Sigmoid colon (tissue), 7 donors: ENCODE measurements around the gene CD28. TPM values are rescaled to one million over a fixed set of nuclear protein-coding genes. Genes with fewer than 3 reads are reported as not detected.
"Not testable (repeated sequence)": the region's sequence is repeated elsewhere in the genome, so short reads cannot be mapped to it uniquely, and the experiment has no call there.

ENCODE experiments used
- DNase-seq: peaks from one replicate; pipeline ENCODE4 v3.0.0-alpha.2; 2019
- H3K27ac ChIP-seq, 4 donors: fragments of 200-600 bp; sonication (generic); one replicate each; pipeline ENCODE4 v1.5.1; 2016 to 2019; ENCODE audit warnings: mild to moderate bottlenecking in 1 of 4
- H3K27me3 ChIP-seq, 3 donors: fragments of 200-600 bp; sonication (generic); one replicate each; pipeline ENCODE4 v1.5.1; 2019; ENCODE audit warnings: mild to moderate bottlenecking in 1 of 3
- H3K36me3 ChIP-seq, 4 donors: fragments of 200-600 bp; sonication (generic); one replicate each; pipeline ENCODE4 v1.5.1; 2016 to 2019
- H3K4me1 ChIP-seq, 4 donors: fragments of 200-600 bp; sonication (generic); one replicate each; pipeline ENCODE4 v1.5.1; 2017 to 2019
- H3K4me3 ChIP-seq, 4 donors: fragments of 200-600 bp; sonication (generic); one replicate each; pipeline ENCODE4 v1.5.1; 2017 to 2019; ENCODE audit warnings: mild to moderate bottlenecking in 2 of 4, moderate library complexity in 1 of 4
- H3K9me3 ChIP-seq, 4 donors: fragments of 200-600 bp in 3 of 4; sonication (generic) in 3 of 4; one replicate each; pipeline versions ENCODE4 v1.5.1 to v1.6.1; 2013 to 2019
- EP300 ChIP-seq, 4 donors: sonication (generic); formaldehyde crosslinking; IDR thresholded peaks; one replicate each; pipeline ENCODE4 v1.6.1; 2017; ENCODE audit warnings: antibody characterized with exemption in 4 of 4
- POLR2A ChIP-seq, 2 donors: fragments of 450-650 bp; IDR thresholded peaks; one replicate each; pipeline ENCODE4 v1.6.1; 2016; ENCODE audit warnings: antibody characterized with exemption in 2 of 2, mild to moderate bottlenecking in 2 of 2, moderate library complexity in 2 of 2
- POLR2AphosphoS5 ChIP-seq, 4 donors: sonication (generic); formaldehyde crosslinking; IDR thresholded peaks; one replicate each; pipeline ENCODE4 v1.6.1; 2017; ENCODE audit warnings: antibody characterized with exemption in 4 of 4
- WGBS, 2 donors: extraction: QIAGEN DNeasy Blood & Tissue Kit; methylation state at CpG; one replicate each; pipeline ENCODE4 v1.1.7; 2013; 5-methylcytosine and 5-hydroxymethylcytosine counted together
- intact Hi-C: fragments of 100-400 bp; cut with DNase I; formaldehyde crosslinking; loops from one replicate; pipeline ENCODE4 v1.15.1; 2023
- polyA plus RNA-seq, 3 donors: library from polyadenylated mRNA; stranded (reverse); fragments of 200-250 nt; gene quantifications; one replicate each; pipeline ENCODE4 v1.2.3, GENCODE V29; 2013
- total RNA-seq, 4 donors: library from RNA; depleted of rRNA; stranded (reverse); fragments of >200 nt; gene quantifications; one replicate each; pipeline ENCODE4 v1.1.0, GENCODE V29; 2016
- TF ChIP-seq, protein P1 (sequence below), 4 experiments: fragments of 450-650 bp in 3 of 4; fragments of 200-600 bp in 1 of 4; IDR thresholded peaks; one replicate each; pipeline ENCODE4 v1.5.1; 2016 to 2019; ENCODE audit warnings: antibody characterized with exemption in 4 of 4, mild to moderate bottlenecking in 3 of 4, moderate library complexity in 2 of 4
- donor health status: healthy with polysubstance abuse.
- donor health status: Bipolar disorder and iron deficiency.
- donor health status: healthy.

The CD28 gene
- total and polyA plus RNA-seq, 7 donors = under 0.01 to 6.2 (median 1.1) TPM

DNA sequence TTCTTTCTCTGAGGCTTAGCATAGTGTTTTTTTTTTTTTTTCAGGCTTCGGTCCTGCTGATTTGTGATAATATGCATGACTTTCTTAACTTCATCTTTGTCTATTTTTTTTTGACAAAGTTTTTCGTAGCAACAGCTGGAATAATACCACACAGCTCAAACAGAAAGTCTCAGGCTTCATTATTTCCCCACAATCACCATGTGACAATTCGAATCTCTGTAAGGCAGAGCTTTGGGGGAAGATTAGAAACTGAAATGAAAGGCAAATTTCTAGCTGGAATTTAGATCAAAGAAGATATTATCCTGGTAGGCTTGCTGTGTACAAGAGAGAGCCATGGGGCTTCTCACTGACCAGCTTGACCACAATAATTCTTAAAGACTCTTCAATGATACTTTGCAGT, 12.2 kb upstream of the CD28 start:
- H3K4me3 ChIP-seq = no peak overlapping the region
- no peak overlapping the region for H3K27ac ChIP-seq
- 65 to 81% methylated on average over 3 of the region's 3 CpGs for WGBS, 2 donors
- intact Hi-C loops = no loop called here
- DNase-seq = no peak
- H3K36me3 ChIP-seq = no peaks in the 10 kb centered on the region
- TF ChIP-seq, protein P1, sequence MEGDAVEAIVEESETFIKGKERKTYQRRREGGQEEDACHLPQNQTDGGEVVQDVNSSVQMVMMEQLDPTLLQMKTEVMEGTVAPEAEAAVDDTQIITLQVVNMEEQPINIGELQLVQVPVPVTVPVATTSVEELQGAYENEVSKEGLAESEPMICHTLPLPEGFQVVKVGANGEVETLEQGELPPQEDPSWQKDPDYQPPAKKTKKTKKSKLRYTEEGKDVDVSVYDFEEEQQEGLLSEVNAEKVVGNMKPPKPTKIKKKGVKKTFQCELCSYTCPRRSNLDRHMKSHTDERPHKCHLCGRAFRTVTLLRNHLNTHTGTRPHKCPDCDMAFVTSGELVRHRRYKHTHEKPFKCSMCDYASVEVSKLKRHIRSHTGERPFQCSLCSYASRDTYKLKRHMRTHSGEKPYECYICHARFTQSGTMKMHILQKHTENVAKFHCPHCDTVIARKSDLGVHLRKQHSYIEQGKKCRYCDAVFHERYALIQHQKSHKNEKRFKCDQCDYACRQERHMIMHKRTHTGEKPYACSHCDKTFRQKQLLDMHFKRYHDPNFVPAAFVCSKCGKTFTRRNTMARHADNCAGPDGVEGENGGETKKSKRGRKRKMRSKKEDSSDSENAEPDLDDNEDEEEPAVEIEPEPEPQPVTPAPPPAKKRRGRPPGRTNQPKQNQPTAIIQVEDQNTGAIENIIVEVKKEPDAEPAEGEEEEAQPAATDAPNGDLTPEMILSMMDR (IDR thresholded peaks at IDR 0.05) = no peak
- TF ChIP-seq EP300 (IDR thresholded peaks at IDR 0.05) (no peak), POLR2A (IDR thresholded peaks at IDR 0.05) (no peak), POLR2AphosphoS5 (IDR thresholded peaks at IDR 0.05) (no peak)
- no peaks in the 10 kb centered on the region for H3K27me3 ChIP-seq
- no peaks in the 10 kb centered on the region for H3K9me3 ChIP-seq
- H3K4me1 ChIP-seq = no peaks in the 10 kb centered on the region

DNA sequence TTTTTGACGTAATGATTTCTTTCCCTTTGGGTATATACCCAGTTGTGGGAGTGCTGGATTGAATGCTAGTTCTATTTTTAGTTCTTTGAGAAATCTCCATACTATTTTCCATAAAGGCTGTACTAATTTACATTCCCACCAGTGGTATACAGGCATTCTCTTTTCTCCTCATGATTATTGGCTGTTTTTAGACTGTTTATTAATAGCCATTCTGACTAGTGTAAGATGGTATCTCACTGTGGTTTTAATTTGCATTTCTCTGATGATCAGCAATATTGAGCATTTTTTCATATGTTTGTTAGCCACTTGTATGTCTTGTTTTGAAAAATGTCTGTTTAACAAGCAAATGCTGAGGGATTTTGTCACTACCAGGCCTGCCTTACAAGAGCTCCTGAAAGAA, 9.2 kb upstream of the CD28 start:
- Histone ChIP-seq H3K4me3 (no peak overlapping the region), H3K27ac (no peak overlapping the region), H3K27me3 (no peaks in the 10 kb centered on the region), H3K4me1 (no peaks in the 10 kb centered on the region), H3K36me3 (no peaks in the 10 kb centered on the region), H3K9me3 (no peaks in the 10 kb centered on the region)
- DNase-seq = no peak
- intact Hi-C loops = no loop called here
- whole genome bisulfite sequencing, 2 donors = 91 to 97% methylated on average over 1 of the region's 1 CpG
- TF ChIP-seq, protein P1 (IDR thresholded peaks at IDR 0.05) = no peak
- no peak for TF ChIP-seq POLR2AphosphoS5 (IDR thresholded peaks at IDR 0.05)
- TF ChIP-seq EP300 (IDR thresholded peaks at IDR 0.05) = no peak
- no peak for TF ChIP-seq POLR2A (IDR thresholded peaks at IDR 0.05)

GRCh38 chr2:203697763-203698162, 8.7 kb upstream of the CD28 start:
- WGBS, 2 donors = 96 to 99% methylated on average over 2 of the region's 2 CpGs
- intact Hi-C loops = not testable (repeated sequence)

DNA sequence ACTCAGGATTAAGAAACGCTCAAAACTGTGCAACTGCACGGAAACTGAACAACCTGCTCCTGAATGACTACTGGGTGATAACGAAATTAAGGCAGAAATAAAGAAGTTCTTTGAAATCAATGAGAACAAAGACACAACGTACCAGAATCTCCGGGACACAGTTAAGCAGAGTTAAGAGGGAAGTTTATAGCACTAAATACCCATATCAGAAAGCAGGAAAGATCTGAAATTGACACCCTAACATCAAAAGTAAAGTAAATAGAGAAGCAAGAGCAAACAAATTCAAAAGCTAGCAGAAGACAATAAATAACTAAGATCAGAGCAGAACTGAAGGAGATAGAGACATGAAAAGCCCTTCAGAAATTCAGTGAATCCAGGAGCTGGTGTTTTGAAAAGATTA, 8.0 kb upstream of the CD28 start:
- H3K4me3 ChIP-seq, H3K27me3 ChIP-seq, H3K4me1 ChIP-seq, DNase-seq, H3K27ac ChIP-seq, intact Hi-C loops, H3K9me3 ChIP-seq, H3K36me3 ChIP-seq: not testable (repeated sequence)
- 67 to 76% methylated on average over 5 of the region's 5 CpGs for WGBS, 2 donors

More at GRCh38 chr2:203697763-203698162, 8.7 kb upstream of the CD28 start:
- H3K9me3 ChIP-seq, DNase-seq, H3K4me1 ChIP-seq, H3K27me3 ChIP-seq, H3K36me3 ChIP-seq, H3K4me3 ChIP-seq, H3K27ac ChIP-seq: not testable (repeated sequence)

DNA sequence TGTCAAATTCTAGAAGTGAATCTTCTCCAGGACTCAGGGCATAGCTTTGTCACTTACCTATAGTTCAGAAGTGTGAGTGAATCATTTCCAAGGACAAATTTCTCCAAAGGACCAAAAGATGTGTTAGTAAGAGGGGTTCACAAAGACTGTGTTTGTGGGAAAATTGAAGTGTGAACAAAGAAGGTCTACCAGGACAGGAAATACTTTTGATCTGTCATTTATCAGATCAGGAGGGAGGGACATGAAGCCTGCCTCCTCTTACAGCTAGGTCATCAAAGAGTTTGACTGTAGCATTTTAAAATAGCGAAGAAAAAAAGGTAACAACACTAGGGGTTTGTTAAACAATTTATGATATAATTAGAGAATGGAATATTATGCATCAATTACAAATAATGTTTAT, 2.0 kb upstream of the CD28 start:
- no peak overlapping the region for H3K4me3 ChIP-seq
- H3K36me3 ChIP-seq = no peaks in the 10 kb centered on the region
- H3K9me3 ChIP-seq = no peaks in the 10 kb centered on the region
- intact Hi-C loops = no loop called here
- no peak for DNase-seq
- H3K27ac ChIP-seq = no peak overlapping the region
- TF ChIP-seq EP300 (IDR thresholded peaks at IDR 0.05) (no peak), POLR2AphosphoS5 (IDR thresholded peaks at IDR 0.05) (no peak), POLR2A (IDR thresholded peaks at IDR 0.05) (no peak)
- TF ChIP-seq, protein P1 (IDR thresholded peaks at IDR 0.05) = no peak
- H3K4me1 ChIP-seq = no peaks in the 10 kb centered on the region
- no peaks in the 10 kb centered on the region for H3K27me3 ChIP-seq
- 85 to 89% methylated on average over 1 of the region's 1 CpG for WGBS, 2 donors

DNA sequence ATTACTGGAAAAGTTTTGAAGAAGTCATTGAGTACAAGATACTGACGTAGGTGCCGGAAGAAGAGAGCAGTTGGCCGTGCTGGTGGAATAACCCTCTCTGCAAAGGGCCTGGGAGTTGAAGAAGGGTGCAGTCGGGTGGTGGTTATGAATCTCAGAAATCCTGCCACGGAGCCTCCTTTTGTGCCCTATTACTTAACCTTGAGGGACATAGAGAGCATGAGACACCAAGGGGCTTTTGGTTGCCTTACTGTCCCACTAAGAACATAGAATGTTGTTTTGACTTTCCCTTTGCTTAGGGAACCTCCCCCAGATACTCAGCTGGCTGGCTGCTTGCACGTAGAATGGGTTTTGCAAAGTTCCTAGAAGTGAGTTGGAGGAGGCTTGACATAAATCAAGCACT, 1.3 kb upstream of the CD28 start:
- TF ChIP-seq POLR2AphosphoS5 (IDR thresholded peaks at IDR 0.05) (no peak), POLR2A (IDR thresholded peaks at IDR 0.05) (no peak), EP300 (IDR thresholded peaks at IDR 0.05) (no peak)
- TF ChIP-seq, protein P1 (IDR thresholded peaks at IDR 0.05) = no peak
- Histone ChIP-seq H3K27me3 (no peaks in the 10 kb centered on the region), H3K36me3 (no peaks in the 10 kb centered on the region), H3K27ac (no peak overlapping the region), H3K4me3 (no peak overlapping the region), H3K9me3 (no peaks in the 10 kb centered on the region), H3K4me1 (no peaks in the 10 kb centered on the region)
- DNase-seq = no peak
- 78 to 90% methylated on average over 6 of the region's 6 CpGs for WGBS, 2 donors
- intact Hi-C loops = no loop called here
